Stimulated activated CD4-positive, alpha-beta T cell treated with anti-CD3 and anti-CD28 coated beads, Interleukin-4, amount 100 ng/mL, for 4 hours (primary cell): Measurements from ENCODE around the gene SRGAP2.
"Not testable (repeated sequence)": the region's sequence is repeated elsewhere in the genome, so short reads cannot be mapped to it uniquely, and the experiment has no call there.

Experiments used
- DNase-seq, 2 experiments: peaks; one replicate each; pipeline ENCODE4 v3.0.0-alpha.2; 2020

SRGAP2 gene

DNA sequence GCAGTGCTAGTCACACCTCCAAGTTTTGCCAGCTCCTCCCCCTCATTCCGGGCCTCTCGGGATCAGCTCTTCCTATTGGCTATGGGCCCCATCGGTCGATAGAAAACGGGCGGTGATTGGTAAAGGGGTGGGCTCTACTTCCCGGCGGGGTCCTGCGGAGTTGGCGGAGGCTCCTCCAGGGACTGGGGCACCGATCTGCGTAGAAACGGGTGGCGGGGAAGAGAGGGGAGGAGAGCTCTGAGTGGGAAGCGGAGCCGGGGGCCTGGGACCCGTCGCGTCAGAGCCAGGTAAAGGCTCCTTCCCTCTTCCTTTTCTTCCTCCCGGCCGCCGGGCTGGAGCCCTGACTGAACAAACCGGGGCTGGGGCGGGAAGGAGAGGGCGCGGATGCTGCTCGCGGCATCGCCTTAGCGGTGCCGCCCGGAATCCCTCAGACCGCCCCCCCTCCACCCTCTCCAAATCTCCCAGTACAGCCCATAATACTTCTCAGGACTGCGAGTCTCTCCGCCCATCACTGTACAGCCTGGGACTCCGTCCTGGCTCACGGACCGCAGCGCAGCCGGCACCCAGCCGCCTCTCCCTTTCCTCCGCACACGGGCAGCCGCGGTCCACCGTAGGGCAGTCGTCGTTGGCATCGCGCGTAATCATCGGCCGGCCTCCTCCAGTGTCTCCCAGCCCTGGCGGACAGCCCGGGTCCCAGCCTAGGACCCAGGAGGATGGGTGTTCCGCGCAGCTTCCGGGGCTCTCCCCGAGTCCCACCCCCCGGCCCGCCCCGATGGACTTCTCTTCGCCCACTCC is at the start of gene SRGAP2:
SRGAP2 (plus strand) TSS at position 178 of the 795 bp plus-strand sequence. CDS start 2,430 bp downstream, outside the sequence.
- peak; percentile 26 to 32 for DNase-seq

DNA sequence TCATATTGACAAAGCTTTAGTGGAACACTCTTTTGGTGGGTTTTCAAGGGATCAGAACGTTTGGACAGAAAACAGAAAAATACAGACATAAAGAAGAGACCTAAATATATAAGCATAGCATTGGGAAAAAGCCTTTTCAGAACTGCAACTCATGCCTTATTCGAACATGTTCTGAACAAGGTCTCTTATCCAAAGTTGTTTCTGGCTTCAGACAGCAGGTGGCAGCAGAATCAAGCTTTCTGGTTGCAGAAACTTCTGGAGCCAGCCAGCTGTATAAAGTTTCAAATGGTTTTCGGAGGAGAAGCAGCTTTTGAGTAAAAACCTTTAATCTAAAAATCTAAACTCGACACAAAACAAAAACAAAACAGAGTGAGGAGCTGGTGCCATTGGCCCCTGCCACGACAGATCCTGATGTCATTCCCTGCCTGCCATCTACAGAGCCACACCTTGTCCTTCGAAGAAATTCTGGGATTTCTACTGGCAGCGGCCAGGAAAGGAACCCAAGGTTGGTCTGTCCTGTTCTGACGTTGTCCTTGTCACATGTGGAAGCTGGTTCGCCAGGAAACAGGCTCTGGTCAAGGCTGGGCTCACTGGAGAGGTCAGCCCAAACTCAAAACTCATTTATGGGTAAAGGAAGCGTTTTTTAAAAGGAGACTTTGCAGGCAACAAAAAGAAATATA is 35.9 kb upstream of the SRGAP2 start:
- not testable (repeated sequence) for DNase-seq

DNA sequence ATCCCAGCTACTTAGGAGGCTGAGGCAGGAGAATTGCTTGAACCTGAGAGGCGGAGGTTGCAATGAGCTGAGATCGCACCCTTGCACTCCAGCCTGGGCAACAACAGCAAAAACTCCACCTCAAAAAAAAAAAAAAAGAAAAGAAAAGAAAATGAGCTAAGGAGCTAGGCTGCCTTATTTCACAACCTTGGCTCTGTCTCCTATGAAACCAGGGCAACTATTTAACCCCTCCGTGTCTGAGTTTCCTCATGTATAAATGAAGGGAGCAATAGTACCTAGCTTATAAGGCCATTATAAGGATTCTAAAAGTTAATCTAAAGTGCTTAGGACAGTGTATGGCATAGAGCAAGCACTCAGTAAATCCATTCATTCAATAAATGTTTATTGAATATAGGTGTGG is 33.5 kb upstream of the SRGAP2 start:
- DNase-seq = not testable (repeated sequence)

DNA sequence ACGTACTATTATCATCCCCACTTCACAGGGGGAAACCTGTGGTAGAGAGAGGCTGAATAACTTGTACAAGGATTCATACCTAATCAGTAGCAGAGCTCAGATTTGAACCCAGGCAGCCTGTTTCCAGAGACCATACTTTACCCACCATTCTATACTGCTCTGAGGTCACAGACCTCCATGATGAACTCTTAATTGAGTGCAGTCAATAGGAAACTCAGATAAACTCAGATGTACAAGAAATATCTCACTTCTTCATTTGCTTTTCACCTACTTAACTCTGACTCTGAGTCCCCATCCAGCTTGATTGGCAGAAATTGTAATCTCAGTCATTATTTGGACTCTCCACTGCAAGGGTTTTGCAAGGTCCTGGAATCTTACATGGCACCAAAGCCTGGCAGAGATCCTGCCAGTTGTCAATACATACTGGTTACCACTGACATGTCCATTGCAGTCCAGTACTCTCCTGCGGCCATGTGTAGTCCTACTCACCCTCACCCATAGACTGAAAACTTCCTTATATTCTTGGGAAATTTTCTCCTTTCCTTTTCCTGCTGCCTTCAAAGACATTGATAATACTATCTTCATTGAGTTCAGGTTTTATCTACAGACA is 30.1 kb upstream of the SRGAP2 start:
- DNase-seq = not testable (repeated sequence)

DNA sequence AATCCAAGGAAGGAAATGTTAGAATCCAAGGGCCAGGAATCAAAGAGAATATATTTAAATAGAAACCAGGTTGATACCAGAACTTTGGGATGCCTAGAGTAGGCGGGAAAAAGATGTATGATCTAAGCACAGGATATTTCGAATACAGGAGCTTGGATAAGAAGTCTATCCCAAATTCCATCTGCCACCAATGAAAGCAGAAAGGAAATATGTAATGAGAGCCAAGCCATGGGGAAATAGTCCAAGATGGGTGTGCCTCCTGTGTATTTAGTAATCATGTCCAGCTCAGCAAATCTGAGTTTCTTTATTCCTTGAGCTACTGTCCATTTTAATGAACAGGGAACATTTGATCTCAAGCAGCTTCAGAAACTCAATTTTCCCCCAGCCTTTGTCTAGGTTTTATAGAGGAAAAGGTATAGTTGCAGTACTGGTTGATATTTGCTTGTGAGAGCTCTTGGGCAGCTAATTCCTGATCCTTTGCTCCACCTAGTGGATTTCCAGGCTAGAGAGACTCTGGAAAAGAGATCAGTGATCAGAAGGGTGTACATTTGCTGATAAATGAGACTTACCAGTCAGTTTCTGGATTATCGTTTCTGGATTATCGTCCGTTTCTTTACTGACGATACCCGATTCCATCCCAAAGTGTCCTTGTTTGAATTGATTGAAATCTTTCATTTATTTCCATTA is 29.0 kb upstream of the SRGAP2 start:
- not testable (repeated sequence) for DNase-seq

DNA sequence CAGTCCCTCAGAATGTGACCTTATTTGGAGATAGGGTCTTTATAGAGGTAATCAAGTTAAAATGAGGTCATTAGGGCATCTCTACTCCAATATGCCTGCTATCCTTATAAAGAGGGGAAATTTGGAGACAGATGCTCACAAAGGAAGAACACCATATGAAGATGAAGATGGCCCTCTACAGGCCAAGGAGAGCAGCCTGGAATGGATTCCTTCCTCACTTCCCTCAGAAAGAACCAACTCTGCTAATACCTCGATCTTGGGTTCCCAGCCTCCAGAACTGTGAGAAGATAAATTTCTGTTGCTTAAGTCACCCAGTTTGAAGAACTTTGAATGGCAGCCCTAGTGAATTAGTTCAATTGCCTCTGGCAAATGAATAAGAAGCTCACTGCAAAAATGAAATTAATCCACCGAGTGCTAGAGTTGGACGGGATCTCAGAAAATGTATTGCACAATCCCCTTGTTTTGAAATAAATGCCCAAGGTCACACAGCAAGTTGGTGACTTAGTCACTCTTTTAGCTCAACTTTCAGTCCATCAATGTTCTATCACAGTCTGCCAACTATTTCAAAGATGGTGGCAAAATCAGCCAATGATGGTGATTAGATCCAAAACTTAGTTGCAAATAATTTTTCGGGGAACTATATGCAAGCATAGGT is 27.8 kb upstream of the SRGAP2 start:
- DNase-seq = not testable (repeated sequence)

DNA sequence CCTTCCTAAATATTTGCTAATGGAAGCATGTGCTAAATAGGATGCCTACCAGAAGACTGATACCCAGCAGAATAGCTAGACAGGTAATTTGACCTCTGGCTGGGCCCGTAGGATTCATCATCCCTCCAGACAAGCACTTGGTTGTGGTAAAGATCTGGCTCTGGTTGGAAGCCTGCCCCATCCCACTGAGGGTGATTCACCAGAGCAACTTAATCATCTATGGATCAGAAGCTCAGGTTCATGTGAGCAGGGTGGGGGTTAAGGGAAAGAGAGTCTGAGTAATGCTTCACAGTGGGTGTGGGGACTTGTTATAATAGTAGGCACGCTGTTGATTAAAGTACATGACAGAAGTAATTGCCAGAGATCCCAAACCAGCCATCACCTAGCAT is 27.2 kb upstream of the SRGAP2 start:
- not testable (repeated sequence) for DNase-seq

DNA sequence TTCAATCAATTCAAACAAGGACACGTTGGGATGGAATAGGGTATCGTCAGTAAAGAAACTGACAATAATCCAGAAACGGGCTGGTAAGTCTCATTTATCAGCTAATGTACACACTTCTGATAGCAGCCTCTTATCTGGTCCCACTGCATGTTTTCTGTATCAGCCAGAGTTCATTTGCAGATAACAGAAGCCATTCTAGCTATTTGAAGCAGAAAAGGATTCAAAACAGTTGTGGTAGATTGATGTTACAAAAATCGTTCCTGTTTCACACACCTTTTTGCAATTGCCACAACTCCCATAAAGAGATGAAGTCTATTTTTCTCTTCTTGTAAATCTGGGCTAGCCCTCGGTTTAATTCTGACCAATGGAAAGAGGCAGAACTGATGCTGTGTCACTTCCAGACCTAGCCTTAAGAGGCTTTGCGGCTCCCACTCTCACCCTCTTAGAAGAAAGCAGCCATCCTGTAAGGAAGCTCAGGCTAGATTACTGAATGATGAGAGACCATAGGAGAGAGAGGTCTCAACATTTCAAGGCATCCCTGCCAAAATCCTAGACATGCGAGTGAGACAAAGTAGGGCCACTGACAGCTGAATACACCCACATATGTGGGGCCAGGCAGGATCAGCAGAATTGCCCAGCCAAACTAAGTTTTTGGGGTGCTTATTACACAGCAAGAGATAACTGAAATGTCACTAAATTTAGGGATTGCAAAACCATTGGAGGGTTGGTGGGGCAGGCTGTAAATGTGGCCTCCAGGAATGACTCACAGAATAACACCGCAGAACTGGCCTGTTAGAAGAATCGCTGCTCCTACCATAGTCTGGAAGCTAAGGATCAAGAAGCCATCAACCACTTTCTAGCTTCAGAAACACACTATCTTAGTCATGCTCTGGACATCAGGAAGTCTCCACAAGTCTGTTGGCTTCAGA is 25.0 kb upstream of the SRGAP2 start:
- not testable (repeated sequence) for DNase-seq

DNA sequence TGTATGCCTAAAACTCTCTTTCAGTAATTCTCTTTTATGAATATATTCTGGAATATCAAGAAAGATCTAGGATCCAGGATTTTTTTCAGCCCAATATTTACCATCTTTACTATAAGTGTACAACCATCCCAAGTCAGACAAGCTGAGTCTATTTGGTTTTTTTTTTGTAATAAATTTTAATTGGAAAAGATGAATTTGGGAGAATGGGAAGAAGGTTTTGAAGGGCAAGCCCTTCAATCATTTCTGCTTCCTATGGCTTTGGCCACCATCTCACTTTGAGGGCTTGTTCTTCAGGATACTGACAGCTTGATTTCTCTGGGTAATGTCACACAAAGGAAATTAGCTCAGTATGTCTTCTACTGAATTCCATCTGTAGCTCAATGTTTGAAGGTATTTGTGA is 23.7 kb upstream of the SRGAP2 start:
- DNase-seq = not testable (repeated sequence)

DNA sequence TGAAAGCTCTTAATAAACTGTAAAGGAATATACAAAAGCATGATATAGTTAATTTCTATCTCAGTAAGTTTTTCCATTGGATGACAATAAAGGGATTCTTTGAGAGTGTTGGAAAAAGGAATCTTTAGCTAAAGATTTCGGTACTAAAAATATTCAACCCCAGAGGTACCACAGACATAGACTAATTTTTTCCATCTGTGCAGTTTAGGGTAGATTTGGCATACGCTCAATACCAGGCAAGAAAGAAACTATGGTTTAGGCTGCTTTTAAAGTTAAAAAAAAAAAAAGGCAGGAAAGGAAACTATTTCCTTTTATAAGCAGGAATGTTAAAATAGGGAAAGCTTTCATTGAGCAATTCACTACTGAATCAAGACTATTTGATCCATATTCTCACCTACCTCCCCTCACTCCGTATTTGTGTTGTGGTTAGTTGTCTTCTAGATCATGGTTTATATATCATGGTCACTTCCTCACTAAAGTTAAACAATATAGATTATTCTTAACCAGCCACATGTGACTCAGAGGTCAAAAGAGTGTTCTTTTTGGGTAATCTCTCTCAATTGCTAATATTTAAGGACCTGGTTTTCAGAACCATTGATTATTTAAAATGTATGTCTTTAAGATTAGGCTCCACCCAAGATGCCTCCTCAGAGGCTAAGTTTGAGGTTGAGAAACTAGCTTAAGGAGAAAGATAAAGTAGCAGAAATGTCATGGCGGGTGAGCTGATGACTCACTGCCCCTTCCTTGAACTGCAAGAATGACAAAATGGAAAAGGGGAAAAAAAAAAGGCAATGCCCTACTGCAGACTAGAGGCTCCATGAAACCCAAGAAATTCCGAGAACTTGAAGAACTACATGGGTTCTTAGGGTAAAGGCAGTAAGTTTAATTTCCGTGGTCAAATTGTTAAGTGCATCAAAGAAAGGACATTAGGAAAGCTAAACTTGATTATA is 20.7 kb upstream of the SRGAP2 start:
- not testable (repeated sequence) for DNase-seq

DNA sequence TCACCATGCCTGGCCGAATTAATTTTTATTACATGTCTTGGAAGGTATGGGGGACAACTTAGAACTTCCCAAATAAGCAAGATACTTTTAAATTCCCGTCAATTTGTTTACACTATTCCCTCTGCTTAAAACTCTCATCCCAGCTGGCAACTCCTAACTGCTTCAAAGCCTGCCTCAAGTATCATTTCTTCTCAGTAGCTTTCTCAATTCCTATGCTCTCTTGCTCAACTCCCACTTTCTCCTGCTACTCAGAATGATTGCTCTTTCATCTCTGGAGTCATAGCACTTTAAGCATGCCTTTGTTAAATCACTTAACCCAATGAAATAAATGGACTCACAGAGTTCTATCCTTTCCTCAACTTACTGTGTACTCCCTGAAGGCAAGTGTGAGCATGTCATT is 19.6 kb upstream of the SRGAP2 start:
- DNase-seq = not testable (repeated sequence)

DNA sequence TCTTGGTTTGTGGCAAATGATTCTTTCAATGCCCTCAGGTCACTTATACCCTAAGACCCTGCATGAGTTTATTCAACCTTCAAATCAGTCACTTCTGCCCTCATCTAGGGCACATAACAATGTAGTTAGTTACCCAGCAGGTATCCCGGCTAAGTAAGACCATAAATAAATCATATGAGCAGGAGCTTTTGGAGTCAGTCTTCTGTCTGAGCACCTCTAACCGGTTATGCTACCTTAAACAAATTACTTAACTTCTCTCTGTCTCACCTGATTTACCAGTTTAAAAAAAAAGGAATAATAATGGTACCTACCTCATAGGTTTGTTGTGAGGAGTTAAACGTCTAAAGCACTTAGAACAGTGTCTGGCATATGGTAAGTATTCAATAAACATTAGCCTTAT is 17.6 kb upstream of the SRGAP2 start:
- DNase-seq = not testable (repeated sequence)

DNA sequence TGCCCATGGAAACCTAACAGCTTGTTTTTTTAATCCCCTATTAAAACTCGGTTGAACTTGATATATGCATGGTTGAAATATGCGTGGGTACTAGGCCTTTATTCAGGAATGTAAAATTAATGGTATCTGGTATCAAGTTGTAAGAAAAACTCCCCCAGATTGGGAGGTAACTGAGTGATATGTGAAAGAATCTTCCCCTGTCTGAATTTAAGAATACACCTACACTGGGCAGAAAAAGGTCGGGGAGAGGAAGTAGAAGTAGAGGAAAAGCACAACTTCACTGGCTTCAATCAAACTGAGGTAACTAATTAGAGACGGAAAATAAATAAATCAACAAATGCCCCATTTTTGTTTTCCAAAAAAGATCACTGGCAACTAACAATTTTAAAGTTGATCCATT is 16.5 kb upstream of the SRGAP2 start:
- not testable (repeated sequence) for DNase-seq

DNA sequence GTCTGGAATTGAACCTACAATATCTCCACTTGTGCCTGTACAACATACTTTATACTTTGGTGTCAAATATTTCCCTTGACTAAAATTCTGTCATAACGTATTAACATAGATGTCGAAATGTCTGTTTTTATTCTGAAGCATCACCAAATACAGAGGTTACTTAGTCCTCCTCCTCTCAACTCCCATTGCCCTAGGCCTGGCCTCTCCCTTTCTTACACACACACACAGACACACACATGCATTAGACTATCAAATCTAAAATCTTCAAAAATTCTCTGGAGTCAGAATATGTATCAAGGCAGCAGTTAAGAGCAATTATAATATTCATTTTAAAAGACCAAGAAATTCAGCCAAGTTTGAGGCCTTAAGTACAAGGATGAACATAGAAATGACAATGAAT is 8.2 kb upstream of the SRGAP2 start:
- not testable (repeated sequence) for DNase-seq

DNA sequence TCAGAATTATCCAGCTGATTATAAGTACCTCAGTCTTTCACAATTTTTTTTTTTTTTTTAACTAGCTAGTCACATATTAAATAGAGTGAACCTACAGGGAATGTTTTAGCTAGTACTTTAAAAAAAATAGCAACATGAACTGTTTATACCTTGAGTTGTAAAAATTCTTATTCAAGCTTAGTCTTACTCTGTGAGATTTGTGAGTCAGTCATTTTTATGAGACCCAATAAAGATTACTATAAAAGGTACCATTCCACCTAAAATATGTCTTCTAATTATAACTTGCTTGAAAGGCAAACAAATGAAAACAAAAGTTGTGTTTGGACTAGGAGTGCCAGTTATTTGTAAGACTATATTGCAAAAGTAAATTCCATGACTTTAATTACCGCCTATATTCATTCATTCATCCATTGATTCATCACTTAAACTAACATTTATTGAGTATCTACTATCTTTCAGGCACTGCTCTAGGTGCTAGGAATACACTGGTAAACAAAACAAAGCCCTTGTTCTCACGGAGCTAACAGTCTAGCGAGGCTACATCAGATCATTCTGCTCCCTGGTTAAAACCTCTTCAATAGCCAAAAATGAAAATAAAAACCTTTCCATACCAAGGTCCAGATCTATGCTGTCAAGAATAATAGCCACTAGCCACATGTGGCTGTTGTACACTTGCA is 6.5 kb upstream of the SRGAP2 start:
- not testable (repeated sequence) for DNase-seq

DNA sequence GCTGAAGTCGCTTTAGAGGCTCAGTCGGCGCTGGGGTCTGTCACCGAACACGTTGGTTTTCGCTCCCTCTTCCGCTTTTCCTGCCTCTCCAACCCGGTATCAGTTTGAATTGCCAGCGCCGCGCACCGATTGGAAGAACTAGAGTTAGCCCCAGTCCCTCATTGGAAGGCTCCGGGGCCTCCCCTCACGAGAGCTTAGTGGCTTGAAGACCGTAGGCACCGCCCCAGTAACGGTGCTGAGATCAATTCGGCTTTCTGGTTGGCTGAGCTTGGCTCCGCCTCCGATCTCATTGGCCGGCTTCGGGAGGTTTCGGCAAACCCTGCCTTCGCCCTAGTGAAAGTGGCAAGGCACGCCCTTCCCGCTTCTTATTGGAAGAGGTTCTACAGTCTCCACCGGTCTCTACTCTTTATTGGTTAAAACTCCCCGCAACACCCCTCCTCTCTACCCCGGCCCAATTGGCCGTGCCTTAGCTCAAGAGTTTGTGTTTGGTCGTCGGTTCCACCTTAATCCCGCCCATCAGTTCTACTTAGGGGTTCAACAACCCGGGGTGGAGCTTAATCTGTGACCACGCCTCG is 465 bp upstream of the SRGAP2 start, which contains the start of gene FAM72A:
FAM72A (minus strand) TSS at position 51 of the 575 bp plus-strand sequence. CDS start 814 bp downstream, outside the sequence.
- DNase-seq = peak; percentile 84 to 99

DNA sequence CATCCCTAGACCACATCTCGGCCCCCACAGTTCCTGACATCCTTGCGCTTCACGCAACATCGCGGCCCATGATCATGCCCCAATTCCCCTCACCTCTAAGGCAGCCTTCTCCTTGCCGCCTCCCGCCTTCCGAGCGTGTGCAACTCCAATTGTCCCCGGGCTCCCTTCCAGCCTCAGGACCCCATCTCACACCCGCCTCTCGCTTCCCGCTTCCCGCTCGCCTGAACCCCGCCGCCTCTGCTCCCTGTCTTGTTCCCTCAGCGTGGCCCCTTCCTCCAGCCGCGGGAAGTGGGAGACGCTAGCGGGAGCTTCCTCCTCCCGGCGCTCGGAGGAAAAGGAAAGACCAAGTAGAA is 794 bp downstream of the SRGAP2 start:
- peak in 1 of 2 experiments; percentile 4 for DNase-seq

DNA sequence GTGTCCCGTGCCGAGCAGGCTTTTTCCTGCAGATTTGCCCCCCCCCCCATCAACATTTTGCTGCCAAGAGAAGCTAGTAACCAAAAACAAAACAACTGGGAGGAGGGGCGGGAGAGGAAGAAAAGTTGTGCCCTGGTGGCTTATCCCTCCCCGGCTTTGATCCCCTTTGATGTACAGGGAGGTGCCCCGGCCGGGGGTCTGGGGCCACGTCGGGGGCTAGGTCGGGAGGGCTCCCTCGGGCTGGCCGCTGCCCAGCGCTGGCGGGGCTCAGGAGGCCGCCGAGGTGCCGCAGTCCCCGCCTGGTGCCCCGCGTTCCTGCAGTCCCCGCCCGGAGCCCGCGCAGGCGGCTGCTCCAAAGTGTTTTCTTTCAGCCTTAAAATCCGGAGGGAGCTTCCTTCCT is 1.5 kb downstream of the SRGAP2 start:
- DNase-seq = not testable (repeated sequence)

DNA sequence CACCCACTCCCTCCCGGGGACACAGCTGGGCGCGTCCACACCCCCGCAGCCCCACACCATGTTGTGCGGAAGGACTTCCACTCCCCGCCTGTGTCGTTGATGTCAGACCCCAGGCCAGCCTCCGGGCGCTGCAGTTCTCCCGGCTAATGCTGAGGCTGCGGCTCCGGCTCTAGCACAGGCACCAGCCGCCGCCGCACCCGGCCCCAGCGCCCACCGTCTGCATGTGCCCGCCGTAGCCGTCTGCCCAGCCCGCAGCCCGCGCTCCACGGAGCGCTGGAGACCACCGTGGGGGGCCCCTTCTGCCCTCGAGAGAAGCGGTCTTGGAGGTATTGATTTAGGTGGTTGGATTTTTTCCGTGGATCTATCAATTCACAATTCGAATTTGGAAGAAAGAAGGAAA is 2.2 kb downstream of the SRGAP2 start:
- peak in 1 of 2 experiments; percentile 6 for DNase-seq
